HCEC 1CT (cell line): ENCODE data around the gene TLR3.
"Not testable (repeated sequence)": the region's sequence is repeated elsewhere in the genome, so short reads cannot be mapped to it uniquely, and the experiment has no call there.

ENCODE experiments used
- DNase-seq: peaks from one replicate; pipeline ENCODE4 v3.0.0-alpha.2; 2017

Gene TLR3

GRCh38 chr4:186068581-186069348 is at the start of gene TLR3:
Gene TLR3 (plus strand): TSS chr4:186069156. CDS start chr4:186076620, 7,464 bp downstream.
- DNase-seq = no peak

GRCh38 chr4:186019269-186019668 is 49.7 kb upstream of the TLR3 start:
- no peak for DNase-seq

- DNase-seq = no peak
Observed at GRCh38 chr4:186020106-186020792, 48.7 kb upstream of the TLR3 start.

- DNase-seq = no peak
Observed at GRCh38 chr4:186020793-186021407, 48.1 kb upstream of the TLR3 start.

- no peak for DNase-seq
Observed at GRCh38 chr4:186021461-186022167, 47.3 kb upstream of the TLR3 start.

- DNase-seq = no peak
Observed at GRCh38 chr4:186023975-186024374, 45.0 kb upstream of the TLR3 start.

- no peak for DNase-seq
Observed at GRCh38 chr4:186024637-186025407, 44.1 kb upstream of the TLR3 start.

GRCh38 chr4:186025408-186025690 is 43.6 kb upstream of the TLR3 start:
- DNase-seq = no peak

- DNase-seq = no peak
Observed at GRCh38 chr4:186027405-186027804, 41.6 kb upstream of the TLR3 start.

GRCh38 chr4:186029571-186030398 is 39.2 kb upstream of the TLR3 start:
- DNase-seq = no peak

- DNase-seq = no peak
Observed at GRCh38 chr4:186030399-186030775, 38.6 kb upstream of the TLR3 start.

GRCh38 chr4:186030795-186031194 is 38.2 kb upstream of the TLR3 start:
- no peak for DNase-seq

GRCh38 chr4:186032259-186032658 is 36.7 kb upstream of the TLR3 start:
- no peak for DNase-seq

GRCh38 chr4:186033027-186033426 is 35.9 kb upstream of the TLR3 start:
- no peak for DNase-seq

- DNase-seq = not testable (repeated sequence)
Observed at GRCh38 chr4:186034613-186035012, 34.3 kb upstream of the TLR3 start.

- no peak for DNase-seq
Observed at GRCh38 chr4:186036976-186037581, 31.9 kb upstream of the TLR3 start.

- DNase-seq = peak; percentile 40
Observed at GRCh38 chr4:186037692-186038658, 31.0 kb upstream of the TLR3 start.

GRCh38 chr4:186039697-186040096 is 29.3 kb upstream of the TLR3 start:
- no peak for DNase-seq

- no peak for DNase-seq
Observed at GRCh38 chr4:186040316-186040715, 28.6 kb upstream of the TLR3 start.

- DNase-seq = not testable (repeated sequence)
Observed at GRCh38 chr4:186047501-186047900, 21.5 kb upstream of the TLR3 start.
